Choroid plexus epithelial cell (primary cell): ENCODE data around the gene AUTS2.

Experiments
- DNase-seq: peaks from one replicate; pipeline ENCODE4 v3.0.0-alpha.2; 2010; ENCODE audit warnings: low read depth
- H3K4me3 ChIP-seq: 2 replicates; pipeline ENCODE4 v1.5.1; 2011; ENCODE audit warnings: low read depth, mild to moderate bottlenecking, control low read depth, low read length, moderate library complexity
- CTCF ChIP-seq: conservative IDR thresholded peaks from 2 replicates; pipeline ENCODE4 v1.5.1; 2011; ENCODE audit warnings: low read depth, mild to moderate bottlenecking, control low read depth, inconsistent platforms, low read length, moderate library complexity

AUTS2 gene

GRCh38 chr7:70325509-70326101 is 727.3 kb downstream of the AUTS2 start:
- TF ChIP-seq CTCF, result no peak
- peak; percentile 42 for DNase-seq
- H3K4me3 ChIP-seq, result no peak overlapping the region

- no peak overlapping the region for H3K4me3 ChIP-seq
- no peak for DNase-seq
- no peak for TF ChIP-seq CTCF
These were observed 736.0 kb downstream of the AUTS2 start for GRCh38 chr7:70334295-70334694.

- no peak for DNase-seq
- no peak for TF ChIP-seq CTCF
- H3K4me3 ChIP-seq, result no peak overlapping the region
These were observed 736.6 kb downstream of the AUTS2 start for GRCh38 chr7:70334871-70335270.

- no peak for TF ChIP-seq CTCF
- DNase-seq, result no peak
- no peak overlapping the region for H3K4me3 ChIP-seq
These were observed 738.3 kb downstream of the AUTS2 start for GRCh38 chr7:70336536-70336935.

- H3K4me3 ChIP-seq, result no peak overlapping the region
- TF ChIP-seq CTCF, result no peak
- DNase-seq, result no peak
These were observed 739.7 kb downstream of the AUTS2 start for GRCh38 chr7:70338015-70338414.

- no peak overlapping the region for H3K4me3 ChIP-seq
- no peak for TF ChIP-seq CTCF
- DNase-seq, result no peak
These were observed 742.0 kb downstream of the AUTS2 start for GRCh38 chr7:70340236-70340635.

- no peak for DNase-seq
- no peak overlapping the region for H3K4me3 ChIP-seq
- TF ChIP-seq CTCF, result no peak
These were observed 743.2 kb downstream of the AUTS2 start for GRCh38 chr7:70341446-70341845.
